Erythroblast (primary cell): ENCODE measurements around the gene ISL2.
"Not testable (repeated sequence)": the region's sequence is repeated elsewhere in the genome, so short reads cannot be mapped to it uniquely, and the experiment has no call there.

Source experiments
- GATA1 ChIP-seq: IDR thresholded peaks from 2 replicates; pipeline ENCODE4 v1.6.1; 2011; ENCODE audit warnings: low read depth, mild to moderate bottlenecking, control low read depth, low read length, moderate library complexity
- POLR2A ChIP-seq: IDR thresholded peaks from 2 replicates; pipeline ENCODE4 v1.6.1; 2011; ENCODE audit warnings: mild to moderate bottlenecking, low read length

- not testable (repeated sequence) for TF ChIP-seq POLR2A, GATA1
Observed at GRCh38 chr15:76294463-76294862, 42.1 kb upstream of the ISL2 start.
